ENCODE results near the gene GPR179. TPM values are rescaled to one million over a fixed set of nuclear protein-coding genes. Genes with fewer than 3 reads are reported as not detected.

The GPR179 gene
- polyA plus RNA-seq, 1 donor (not counting 4 experiments of a cell fraction or from before 2014, with no cell fraction given) = 0.01 TPM

- H3K4me1 ChIP-seq (ENCODE audit: control insufficient read depth, extremely low read depth, insufficient read depth, low read length) = peaks cover 4% of the 10 kb centered on the region
- H3K4me3 ChIP-seq (ENCODE audit: control insufficient read depth in 2 of 3, extremely low read depth in 1 of 3, insufficient read depth in 2 of 3, low read depth in 1 of 3, low read length in 3 of 3) = no peak overlapping the region
- DNase-seq (ENCODE audit: low read depth, low spot score) = no peak
- H3K27me3 ChIP-seq (ENCODE audit: control insufficient read depth, extremely low read depth, insufficient read depth, low read length) = peaks cover 7% of the 10 kb centered on the region
- H3K9me3 ChIP-seq (ENCODE audit: control insufficient read depth, low read depth, low read length) = no peaks in the 10 kb centered on the region
- H3K27ac ChIP-seq (ENCODE audit: control insufficient read depth, insufficient read depth, low read length) = no peak overlapping the region
- H3K36me3 ChIP-seq (ENCODE audit: control insufficient read depth in 2 of 2, extremely low read depth in 1 of 2, insufficient read depth in 2 of 2, low read length in 2 of 2) = no peaks in the 10 kb centered on the region
- H3K4me2 ChIP-seq (ENCODE audit: control insufficient read depth, extremely low read depth, insufficient read depth, low read depth, low read length) = no peak overlapping the region
- no peak for FAIRE-seq
- no peaks in the 10 kb centered on the region for H3K9me1 ChIP-seq (ENCODE audit: control insufficient read depth, extremely low read depth, insufficient read depth, low read length)
- H4K20me1 ChIP-seq (ENCODE audit: control insufficient read depth, extremely low read depth, insufficient read depth, low read length) = no peaks in the 10 kb centered on the region
- no peaks in the 10 kb centered on the region for H3K79me2 ChIP-seq (ENCODE audit: control insufficient read depth, insufficient read depth, low read length)
- dilution Hi-C loops (cut with MboI; ENCODE audit: extremely low pct_ligation_motif_present, low sequenced_read_pairs) = no loop called here
- H3K9ac ChIP-seq (ENCODE audit: control insufficient read depth, extremely low read depth, insufficient read depth, low read length) = no peak overlapping the region
- no peak overlapping the region for H2AFZ ChIP-seq (ENCODE audit: control insufficient read depth, low read length)
- TF ChIP-seq CTCF (optimal IDR thresholded peaks at IDR 0.05 in 1 of 3, IDR thresholded peaks at IDR 0.05 in 1 of 3, conservative IDR thresholded peaks at IDR 0.05 in 1 of 3; ENCODE audit: extremely low read depth in 1 of 3, insufficient read depth in 2 of 3, low read length in 3 of 3) (no peak), EZH2 (IDR thresholded peaks at IDR 0.05; ENCODE audit: low read length) (no peak)
These were observed 2.0 kb upstream of the GPR179 start for GRCh38 chr17:38345743-38346142.

GRCh38 chr17:38344420-38344745, 627 bp upstream of the GPR179 start:
- Histone ChIP-seq H3K27me3 (ENCODE audit: control insufficient read depth, extremely low read depth, insufficient read depth, low read length) (peaks cover 7% of the 10 kb centered on the region), H3K9ac (ENCODE audit: control insufficient read depth, extremely low read depth, insufficient read depth, low read length) (no peak overlapping the region), H3K4me1 (ENCODE audit: control insufficient read depth, extremely low read depth, insufficient read depth, low read length) (peaks cover 4% of the 10 kb centered on the region), H3K79me2 (ENCODE audit: control insufficient read depth, insufficient read depth, low read length) (no peaks in the 10 kb centered on the region), H3K4me2 (ENCODE audit: control insufficient read depth, extremely low read depth, insufficient read depth, low read depth, low read length) (no peak overlapping the region), H2AFZ (ENCODE audit: control insufficient read depth, low read length) (no peak overlapping the region), H3K27ac (ENCODE audit: control insufficient read depth, insufficient read depth, low read length) (no peak overlapping the region), H3K36me3 (ENCODE audit: control insufficient read depth in 2 of 2, extremely low read depth in 1 of 2, insufficient read depth in 2 of 2, low read length in 2 of 2) (no peaks in the 10 kb centered on the region), H3K9me3 (ENCODE audit: control insufficient read depth, low read depth, low read length) (no peaks in the 10 kb centered on the region), H3K9me1 (ENCODE audit: control insufficient read depth, extremely low read depth, insufficient read depth, low read length) (no peaks in the 10 kb centered on the region), H4K20me1 (ENCODE audit: control insufficient read depth, extremely low read depth, insufficient read depth, low read length) (no peaks in the 10 kb centered on the region), H3K4me3 (ENCODE audit: control insufficient read depth in 2 of 3, extremely low read depth in 1 of 3, insufficient read depth in 2 of 3, low read depth in 1 of 3, low read length in 3 of 3) (no peak overlapping the region)
- FAIRE-seq (no peak), DNase-seq (ENCODE audit: low read depth, low spot score) (no peak)
- dilution Hi-C loops (cut with MboI; ENCODE audit: extremely low pct_ligation_motif_present, low sequenced_read_pairs) = no loop called here
- TF ChIP-seq EZH2 (IDR thresholded peaks at IDR 0.05; ENCODE audit: low read length) (no peak), CTCF (optimal IDR thresholded peaks at IDR 0.05 in 1 of 3, IDR thresholded peaks at IDR 0.05 in 1 of 3, conservative IDR thresholded peaks at IDR 0.05 in 1 of 3; ENCODE audit: extremely low read depth in 1 of 3, insufficient read depth in 2 of 3, low read length in 3 of 3) (no peak)
